ENCODE results near the gene THAP4.

Gene THAP4

DNA sequence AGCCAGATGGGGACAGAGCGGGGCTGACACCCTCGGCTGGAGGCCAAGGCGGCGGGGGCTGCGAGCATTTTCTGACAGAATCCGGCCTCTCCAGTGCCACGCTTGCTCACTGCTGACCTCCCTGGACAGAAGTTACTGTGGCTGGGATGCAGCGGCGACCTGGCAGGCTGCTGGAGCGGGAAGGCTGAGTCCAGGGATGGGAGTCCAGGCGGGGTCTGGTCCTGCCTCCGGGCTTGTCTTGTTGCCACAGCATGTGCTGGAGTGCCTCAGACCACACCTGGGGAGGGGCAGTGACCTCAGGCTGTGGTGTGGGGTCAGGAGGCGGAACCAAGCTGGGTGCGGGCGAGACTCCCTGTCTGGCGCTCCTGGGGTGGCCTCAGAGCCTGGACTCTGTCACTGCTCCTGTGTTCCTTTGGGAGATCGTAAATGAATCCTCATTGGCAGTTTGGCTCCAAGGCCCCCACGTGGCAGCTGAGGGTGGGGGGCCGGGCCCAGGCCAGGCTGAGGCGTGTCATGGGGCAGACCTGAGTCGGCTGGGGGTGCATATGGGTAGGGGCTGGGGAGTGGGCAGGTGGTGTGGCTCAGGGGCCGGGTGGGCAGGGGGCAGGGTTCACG, 72.9 kb downstream of the THAP4 start:
- peaks cover 38% of the 10 kb centered on the region for H3K4me1 ChIP-seq (ENCODE audit: insufficient read depth, insufficient read length)
- no peak for DNase-seq (ENCODE audit: low read depth, low spot score)
- no peak overlapping the region for H3K9ac ChIP-seq (ENCODE audit: insufficient read length, low read depth)
- no peak overlapping the region for H3K4me3 ChIP-seq (ENCODE audit: insufficient read length, low read depth)
- peaks cover 9% of the 10 kb centered on the region for H3K27me3 ChIP-seq (ENCODE audit: insufficient read depth, insufficient read length)
- TF ChIP-seq ZNF274 (IDR thresholded peaks at IDR 0.05; ENCODE audit: low read depth, low read length) (no peak), YY1 (IDR thresholded peaks at IDR 0.05; ENCODE audit: insufficient read depth, insufficient read length) (no peak), SUZ12 (IDR thresholded peaks at IDR 0.05; ENCODE audit: extremely low read depth, insufficient read depth, insufficient read length) (no peak)
- H3K36me3 ChIP-seq (ENCODE audit: insufficient read depth, insufficient read length, low read length) = peaks cover 40% of the 10 kb centered on the region
- no peaks in the 10 kb centered on the region for H3K9me3 ChIP-seq (ENCODE audit: insufficient read depth, low read length)

DNA sequence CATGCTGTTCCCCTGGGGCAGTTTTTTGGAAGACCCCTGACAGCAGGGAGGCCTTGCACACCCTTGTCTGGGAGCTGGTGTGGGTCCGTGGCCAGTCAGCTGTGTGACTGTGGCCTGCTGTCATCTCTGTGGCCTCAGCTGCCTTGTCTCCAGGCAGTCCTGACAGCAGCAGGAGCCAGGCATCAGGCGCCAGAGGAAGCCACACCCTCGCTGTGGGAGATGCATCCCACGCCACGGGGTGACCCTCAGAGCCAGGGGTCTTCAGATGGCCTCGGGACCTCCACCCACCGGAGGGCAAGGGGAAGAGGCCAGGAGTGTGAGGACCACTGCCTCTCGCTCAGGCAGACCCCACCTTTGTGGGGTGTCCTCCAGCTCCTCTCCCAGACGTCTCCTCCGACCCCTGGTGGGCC, 73.4 kb downstream of the THAP4 start:
- Histone ChIP-seq H3K9me3 (ENCODE audit: insufficient read depth, low read length) (no peaks in the 10 kb centered on the region), H3K4me3 (ENCODE audit: insufficient read length, low read depth) (no peak overlapping the region), H3K9ac (ENCODE audit: insufficient read length, low read depth) (no peak overlapping the region), H3K27me3 (ENCODE audit: insufficient read depth, insufficient read length) (peaks cover 9% of the 10 kb centered on the region), H3K4me1 (ENCODE audit: insufficient read depth, insufficient read length) (peaks cover 38% of the 10 kb centered on the region), H3K36me3 (ENCODE audit: insufficient read depth, insufficient read length, low read length) (peaks cover 37% of the 10 kb centered on the region)
- no peak for TF ChIP-seq ZNF274 (IDR thresholded peaks at IDR 0.05; ENCODE audit: low read depth, low read length)
- TF ChIP-seq SUZ12 (IDR thresholded peaks at IDR 0.05; ENCODE audit: extremely low read depth, insufficient read depth, insufficient read length) = no peak
- TF ChIP-seq YY1 (IDR thresholded peaks at IDR 0.05; ENCODE audit: insufficient read depth, insufficient read length) = no peak
- DNase-seq (ENCODE audit: low read depth, low spot score) = no peak

DNA sequence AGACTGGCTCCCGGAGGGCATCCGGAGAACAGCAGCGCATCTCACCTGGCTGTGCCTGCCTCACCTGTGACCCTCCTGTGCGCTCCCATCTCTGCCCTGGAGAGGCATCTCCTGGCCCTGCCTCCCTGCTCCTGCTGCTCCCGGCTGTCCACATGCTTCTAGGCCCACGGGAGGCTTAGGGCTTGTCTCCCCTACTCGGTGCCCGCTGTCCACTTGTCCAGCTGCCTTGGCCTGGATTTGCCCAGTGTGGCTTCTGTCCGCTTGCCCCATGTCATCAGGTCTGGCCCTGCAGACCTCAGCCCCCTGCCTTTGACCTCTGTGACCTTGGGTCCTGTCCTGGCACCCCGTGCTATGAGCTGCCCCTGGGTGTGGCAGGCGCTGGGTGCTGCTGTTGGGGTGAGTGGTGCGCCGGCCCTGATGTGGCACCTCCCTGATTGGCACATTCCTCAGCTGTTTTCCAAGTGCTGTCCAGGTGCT, 73.9 kb downstream of the THAP4 start:
- no peak overlapping the region for H3K9ac ChIP-seq (ENCODE audit: insufficient read length, low read depth)

DNA sequence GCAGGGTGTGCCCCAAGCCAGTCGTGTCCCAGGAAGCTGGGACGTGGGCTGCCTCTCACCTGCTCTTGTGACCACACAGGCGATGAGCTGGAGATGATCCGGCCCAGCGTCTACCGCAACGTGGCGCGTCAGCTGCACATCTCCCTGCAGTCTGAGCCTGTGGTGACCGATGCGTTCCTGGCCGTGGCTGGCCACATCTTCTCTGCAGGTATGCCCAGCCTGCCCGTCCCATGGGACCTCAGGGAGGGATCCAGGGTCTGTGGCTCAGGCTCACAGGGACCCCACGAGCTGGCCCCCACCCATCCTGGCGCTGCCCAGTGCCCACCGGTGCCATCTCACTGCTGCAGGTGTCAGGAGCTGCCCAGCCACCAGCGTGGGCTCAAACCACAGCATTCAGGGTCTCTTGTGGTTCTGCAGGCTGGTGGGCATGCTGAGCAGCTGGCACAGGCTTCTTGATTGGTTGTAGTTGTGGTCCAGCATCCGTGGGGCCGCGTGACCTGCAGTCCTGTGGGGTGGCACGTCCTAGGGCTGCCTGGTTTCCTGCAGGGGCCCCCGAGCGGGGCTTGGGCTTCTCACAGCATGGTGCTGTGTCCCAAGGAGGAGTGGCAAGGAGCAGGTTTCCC, 74.6 kb downstream of the THAP4 start:
- Histone ChIP-seq H3K4me3 (ENCODE audit: insufficient read length, low read depth) (no peak overlapping the region), H3K27me3 (ENCODE audit: insufficient read depth, insufficient read length) (peaks cover 20% of the 10 kb centered on the region)
- TF ChIP-seq ZNF274 (IDR thresholded peaks at IDR 0.05; ENCODE audit: low read depth, low read length) = no peak
- TF ChIP-seq YY1 (IDR thresholded peaks at IDR 0.05; ENCODE audit: insufficient read depth, insufficient read length) = no peak
- TF ChIP-seq SUZ12 (IDR thresholded peaks at IDR 0.05; ENCODE audit: extremely low read depth, insufficient read depth, insufficient read length) = no peak

More for the DNA sequence above, 73.9 kb downstream of the THAP4 start:
- peaks cover 38% of the 10 kb centered on the region for H3K4me1 ChIP-seq (ENCODE audit: insufficient read depth, insufficient read length)
- DNase-seq (ENCODE audit: low read depth, low spot score) = no peak
- H3K4me3 ChIP-seq (ENCODE audit: insufficient read length, low read depth) = no peak overlapping the region
- peaks cover 35% of the 10 kb centered on the region for H3K36me3 ChIP-seq (ENCODE audit: insufficient read depth, insufficient read length, low read length)
- peaks cover 13% of the 10 kb centered on the region for H3K27me3 ChIP-seq (ENCODE audit: insufficient read depth, insufficient read length)
- no peaks in the 10 kb centered on the region for H3K9me3 ChIP-seq (ENCODE audit: insufficient read depth, low read length)
- no peak for TF ChIP-seq SUZ12 (IDR thresholded peaks at IDR 0.05; ENCODE audit: extremely low read depth, insufficient read depth, insufficient read length)
- no peak for TF ChIP-seq YY1 (IDR thresholded peaks at IDR 0.05; ENCODE audit: insufficient read depth, insufficient read length)
- TF ChIP-seq ZNF274 (IDR thresholded peaks at IDR 0.05; ENCODE audit: low read depth, low read length) = no peak

DNA sequence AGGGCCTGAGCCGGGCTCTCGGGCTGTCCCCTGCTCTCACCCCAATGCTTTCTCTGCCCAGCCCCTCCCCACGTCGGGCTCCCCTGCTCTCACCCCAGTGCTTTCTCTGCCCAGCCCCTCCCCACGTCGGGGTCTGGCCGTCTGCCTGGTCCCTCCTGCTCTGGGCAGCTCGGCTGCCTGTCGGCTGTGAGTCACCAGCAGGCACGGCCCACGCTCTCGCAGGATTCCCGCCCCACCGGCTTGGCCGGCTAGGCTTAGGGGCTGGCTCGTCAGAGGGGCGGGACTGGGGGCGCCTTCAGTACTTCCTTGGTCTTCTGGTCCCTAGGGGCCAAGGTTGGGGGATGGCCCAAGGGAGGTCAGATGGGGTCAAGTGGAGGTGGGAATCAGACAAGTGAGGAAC, 75.1 kb downstream of the THAP4 start:
- Histone ChIP-seq H3K9ac (ENCODE audit: insufficient read length, low read depth) (no peak overlapping the region), H3K9me3 (ENCODE audit: insufficient read depth, low read length) (peaks cover 8% of the 10 kb centered on the region), H3K27me3 (ENCODE audit: insufficient read depth, insufficient read length) (peaks cover 25% of the 10 kb centered on the region), H3K4me1 (ENCODE audit: insufficient read depth, insufficient read length) (peaks cover 38% of the 10 kb centered on the region), H3K4me3 (ENCODE audit: insufficient read length, low read depth) (no peak overlapping the region), H3K36me3 (ENCODE audit: insufficient read depth, insufficient read length, low read length) (peaks cover 31% of the 10 kb centered on the region)
- DNase-seq (ENCODE audit: low read depth, low spot score) = no peak
- TF ChIP-seq SUZ12 (IDR thresholded peaks at IDR 0.05; ENCODE audit: extremely low read depth, insufficient read depth, insufficient read length) (no peak), ZNF274 (IDR thresholded peaks at IDR 0.05; ENCODE audit: low read depth, low read length) (no peak), YY1 (IDR thresholded peaks at IDR 0.05; ENCODE audit: insufficient read depth, insufficient read length) (no peak)

More for the DNA sequence above, 74.6 kb downstream of the THAP4 start:
- Histone ChIP-seq H3K36me3 (ENCODE audit: insufficient read depth, insufficient read length, low read length) (peaks cover 31% of the 10 kb centered on the region), H3K9me3 (ENCODE audit: insufficient read depth, low read length) (peaks cover 2% of the 10 kb centered on the region), H3K4me1 (ENCODE audit: insufficient read depth, insufficient read length) (peaks cover 38% of the 10 kb centered on the region), H3K9ac (ENCODE audit: insufficient read length, low read depth) (no peak overlapping the region)
- DNase-seq (ENCODE audit: low read depth, low spot score) = no peak

DNA sequence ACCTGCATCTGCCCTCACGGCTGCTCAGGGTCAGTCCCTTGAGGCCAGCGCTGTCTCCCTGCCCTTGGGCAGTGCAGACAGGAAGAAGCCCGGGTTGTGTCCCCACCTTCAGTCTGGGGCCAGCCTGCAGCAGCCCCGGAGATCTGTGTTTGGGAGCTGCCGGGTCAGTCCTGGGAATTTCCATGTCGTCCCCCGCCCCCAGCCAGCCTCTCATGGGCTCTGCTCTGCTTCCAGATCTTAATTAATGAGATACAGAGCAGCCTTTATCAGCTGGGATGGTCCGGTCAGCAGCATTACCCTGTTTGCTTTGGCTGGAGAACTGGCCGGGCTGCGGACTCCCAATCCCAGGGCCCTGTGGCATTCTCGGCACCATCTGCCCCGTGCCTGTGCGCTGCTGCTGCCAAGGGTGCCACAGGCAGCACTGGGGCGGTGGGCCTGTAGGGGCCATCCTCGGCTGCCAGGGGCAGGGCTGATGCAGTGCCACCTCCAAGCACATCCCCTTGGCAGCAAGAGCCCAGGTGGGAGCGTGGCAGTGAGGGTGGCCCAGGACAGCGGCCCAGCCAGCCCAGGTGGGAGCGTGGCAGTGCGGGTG, 76.0 kb downstream of the THAP4 start:
- H3K36me3 ChIP-seq (ENCODE audit: insufficient read depth, insufficient read length, low read length) = peaks cover 31% of the 10 kb centered on the region
- peaks cover 26% of the 10 kb centered on the region for H3K27me3 ChIP-seq (ENCODE audit: insufficient read depth, insufficient read length)
- peak overlapping the region; percentile 61 for H3K9ac ChIP-seq (ENCODE audit: insufficient read length, low read depth)
- H3K4me1 ChIP-seq (ENCODE audit: insufficient read depth, insufficient read length) = peaks cover 38% of the 10 kb centered on the region
- H3K4me3 ChIP-seq (ENCODE audit: insufficient read length, low read depth) = no peak overlapping the region
- no peak for TF ChIP-seq YY1 (IDR thresholded peaks at IDR 0.05; ENCODE audit: insufficient read depth, insufficient read length)
- no peak for TF ChIP-seq ZNF274 (IDR thresholded peaks at IDR 0.05; ENCODE audit: low read depth, low read length)
- TF ChIP-seq SUZ12 (IDR thresholded peaks at IDR 0.05; ENCODE audit: extremely low read depth, insufficient read depth, insufficient read length) = no peak
- peaks cover 12% of the 10 kb centered on the region for H3K9me3 ChIP-seq (ENCODE audit: insufficient read depth, low read length)
- no peak for DNase-seq (ENCODE audit: low read depth, low spot score)

All from NT2/D1 (cell line).